Measurements from ENCODE around the gene CXCL5. TPM values are rescaled to one million over a fixed set of nuclear protein-coding genes. Genes with fewer than 3 reads are reported as not detected.

Gene CXCL5
- total RNA-seq, 4 donors from 2014 or later = 0.23 to 0.70 TPM; not detected in 2

- intact Hi-C loops (cut with DNase I) = no loop called here
- Histone ChIP-seq H3K27ac (no peak overlapping the region), H3K36me3 (no peaks in the 10 kb centered on the region), H3K4me3 (no peak overlapping the region), H3K27me3 (no peaks in the 10 kb centered on the region), H3K4me1 (no peaks in the 10 kb centered on the region), H3K9me3 (no peaks in the 10 kb centered on the region)
- TF ChIP-seq POLR2A (IDR thresholded peaks at IDR 0.05) (no peak), CTCF (IDR thresholded peaks at IDR 0.05) (no peak)
- 59 to 60% methylated on average over 2 of the region's 2 CpGs for WGBS, 2 donors
- DNase-seq = no peak
Observed at GRCh38 chr4:74006009-74006476, 7.6 kb upstream of the CXCL5 start.

GRCh38 chr4:74005528-74005927 is 7.1 kb upstream of the CXCL5 start:
- no peak for DNase-seq
- no peak overlapping the region for H3K27ac ChIP-seq
- intact Hi-C loops (cut with DNase I) = no loop called here
- H3K9me3 ChIP-seq = no peaks in the 10 kb centered on the region
- no peaks in the 10 kb centered on the region for H3K4me1 ChIP-seq
- WGBS, 2 donors = 13 to 25% methylated on average over 3 of the region's 3 CpGs
- H3K27me3 ChIP-seq = no peaks in the 10 kb centered on the region
- no peak overlapping the region for H3K4me3 ChIP-seq
- no peaks in the 10 kb centered on the region for H3K36me3 ChIP-seq
- TF ChIP-seq POLR2A (IDR thresholded peaks at IDR 0.05) (no peak), CTCF (IDR thresholded peaks at IDR 0.05) (no peak)

GRCh38 chr4:74004668-74005067 is 6.2 kb upstream of the CXCL5 start:
- intact Hi-C loops (cut with DNase I) = no loop called here
- H3K27ac ChIP-seq = no peak overlapping the region
- WGBS, 2 donors = 54 to 59% methylated on average over 4 of the region's 4 CpGs

GRCh38 chr4:74000301-74000700 is 1.8 kb upstream of the CXCL5 start:
- H3K27ac ChIP-seq = no peak overlapping the region
- no peak for DNase-seq
- no peaks in the 10 kb centered on the region for H3K9me3 ChIP-seq
- H3K36me3 ChIP-seq = no peaks in the 10 kb centered on the region
- intact Hi-C loops (cut with DNase I) = no loop called here
- WGBS, 2 donors = 78 to 79% methylated on average over 6 of the region's 6 CpGs
- peaks cover 0 to 8% (median 0%) of the 10 kb centered on the region in 3 donors for H3K4me1 ChIP-seq
- H3K27me3 ChIP-seq = peaks cover 0 to 27% (median 0%) of the 10 kb centered on the region in 4 donors
- no peak overlapping the region for H3K4me3 ChIP-seq
- TF ChIP-seq POLR2A (IDR thresholded peaks at IDR 0.05) (no peak), CTCF (IDR thresholded peaks at IDR 0.05) (no peak)

More at GRCh38 chr4:74004668-74005067, 6.2 kb upstream of the CXCL5 start:
- no peak for TF ChIP-seq CTCF (IDR thresholded peaks at IDR 0.05)
- no peak for TF ChIP-seq POLR2A (IDR thresholded peaks at IDR 0.05)
- Histone ChIP-seq H3K36me3 (no peaks in the 10 kb centered on the region), H3K4me1 (no peaks in the 10 kb centered on the region), H3K4me3 (no peak overlapping the region), H3K9me3 (no peaks in the 10 kb centered on the region), H3K27me3 (peaks cover 0 to 2% (median 0%) of the 10 kb centered on the region in 4 donors)
- DNase-seq = no peak

GRCh38 chr4:73992050-73992449 is 6.4 kb downstream of the CXCL5 start:
- WGBS, 2 donors = 3 to 39% methylated on average over 1 of the region's 1 CpG
- intact Hi-C loops (cut with DNase I) = no loop called here

More at GRCh38 chr4:73992050-73992449, 6.4 kb downstream of the CXCL5 start:
- Histone ChIP-seq H3K27me3 (peaks cover 0 to 9% (median 0%) of the 10 kb centered on the region in 4 donors), H3K27ac (no peak overlapping the region), H3K4me1 (no peaks in the 10 kb centered on the region), H3K4me3 (no peak overlapping the region), H3K9me3 (no peaks in the 10 kb centered on the region), H3K36me3 (no peaks in the 10 kb centered on the region)
- TF ChIP-seq POLR2A (IDR thresholded peaks at IDR 0.05) = no peak
- TF ChIP-seq CTCF (IDR thresholded peaks at IDR 0.05) = no peak
- no peak for DNase-seq
